Sigmoid colon (tissue), 7 donors: ENCODE measurements around the gene PCSK1N. TPM values are rescaled to one million over a fixed set of nuclear protein-coding genes. Genes with fewer than 3 reads are reported as not detected.

Experiments
- DNase-seq: peaks from one replicate; pipeline ENCODE4 v3.0.0-alpha.2; 2019
- H3K27ac ChIP-seq, 4 donors: fragments of 200-600 bp; sonication (generic); one replicate each; pipeline ENCODE4 v1.5.1; 2016 to 2019; ENCODE audit warnings: mild to moderate bottlenecking in 1 of 4
- H3K27me3 ChIP-seq, 3 donors: fragments of 200-600 bp; sonication (generic); one replicate each; pipeline ENCODE4 v1.5.1; 2019; ENCODE audit warnings: mild to moderate bottlenecking in 1 of 3
- H3K36me3 ChIP-seq, 4 donors: fragments of 200-600 bp; sonication (generic); one replicate each; pipeline ENCODE4 v1.5.1; 2016 to 2019
- H3K4me1 ChIP-seq, 4 donors: fragments of 200-600 bp; sonication (generic); one replicate each; pipeline ENCODE4 v1.5.1; 2017 to 2019
- H3K4me3 ChIP-seq, 4 donors: fragments of 200-600 bp; sonication (generic); one replicate each; pipeline ENCODE4 v1.5.1; 2017 to 2019; ENCODE audit warnings: mild to moderate bottlenecking in 2 of 4, moderate library complexity in 1 of 4
- H3K9me3 ChIP-seq, 4 donors: fragments of 200-600 bp in 3 of 4; sonication (generic) in 3 of 4; one replicate each; pipeline versions ENCODE4 v1.5.1 to v1.6.1; 2013 to 2019
- EP300 ChIP-seq, 4 donors: sonication (generic); formaldehyde crosslinking; IDR thresholded peaks; one replicate each; pipeline ENCODE4 v1.6.1; 2017; ENCODE audit warnings: antibody characterized with exemption in 4 of 4
- POLR2A ChIP-seq, 2 donors: fragments of 450-650 bp; IDR thresholded peaks; one replicate each; pipeline ENCODE4 v1.6.1; 2016; ENCODE audit warnings: antibody characterized with exemption in 2 of 2, mild to moderate bottlenecking in 2 of 2, moderate library complexity in 2 of 2
- POLR2AphosphoS5 ChIP-seq, 4 donors: sonication (generic); formaldehyde crosslinking; IDR thresholded peaks; one replicate each; pipeline ENCODE4 v1.6.1; 2017; ENCODE audit warnings: antibody characterized with exemption in 4 of 4
- WGBS, 2 donors: extraction: QIAGEN DNeasy Blood & Tissue Kit; methylation state at CpG; one replicate each; pipeline ENCODE4 v1.1.7; 2013; 5-methylcytosine and 5-hydroxymethylcytosine counted together
- intact Hi-C: fragments of 100-400 bp; cut with DNase I; formaldehyde crosslinking; loops from one replicate; pipeline ENCODE4 v1.15.1; 2023
- polyA plus RNA-seq, 3 donors: library from polyadenylated mRNA; stranded (reverse); fragments of 200-250 nt; gene quantifications; one replicate each; pipeline ENCODE4 v1.2.3, GENCODE V29; 2013
- total RNA-seq, 4 donors: library from RNA; depleted of rRNA; stranded (reverse); fragments of >200 nt; gene quantifications; one replicate each; pipeline ENCODE4 v1.1.0, GENCODE V29; 2016
- TF ChIP-seq, protein P1 (sequence below), 4 experiments: fragments of 450-650 bp in 3 of 4; fragments of 200-600 bp in 1 of 4; IDR thresholded peaks; one replicate each; pipeline ENCODE4 v1.5.1; 2016 to 2019; ENCODE audit warnings: antibody characterized with exemption in 4 of 4, mild to moderate bottlenecking in 3 of 4, moderate library complexity in 2 of 4
- donor health status: healthy with polysubstance abuse.
- donor health status: Bipolar disorder and iron deficiency.
- donor health status: healthy.

Gene PCSK1N
- total and polyA plus RNA-seq, 7 donors: 2.3 to 25.7 (median 6.9) TPM

DNA sequence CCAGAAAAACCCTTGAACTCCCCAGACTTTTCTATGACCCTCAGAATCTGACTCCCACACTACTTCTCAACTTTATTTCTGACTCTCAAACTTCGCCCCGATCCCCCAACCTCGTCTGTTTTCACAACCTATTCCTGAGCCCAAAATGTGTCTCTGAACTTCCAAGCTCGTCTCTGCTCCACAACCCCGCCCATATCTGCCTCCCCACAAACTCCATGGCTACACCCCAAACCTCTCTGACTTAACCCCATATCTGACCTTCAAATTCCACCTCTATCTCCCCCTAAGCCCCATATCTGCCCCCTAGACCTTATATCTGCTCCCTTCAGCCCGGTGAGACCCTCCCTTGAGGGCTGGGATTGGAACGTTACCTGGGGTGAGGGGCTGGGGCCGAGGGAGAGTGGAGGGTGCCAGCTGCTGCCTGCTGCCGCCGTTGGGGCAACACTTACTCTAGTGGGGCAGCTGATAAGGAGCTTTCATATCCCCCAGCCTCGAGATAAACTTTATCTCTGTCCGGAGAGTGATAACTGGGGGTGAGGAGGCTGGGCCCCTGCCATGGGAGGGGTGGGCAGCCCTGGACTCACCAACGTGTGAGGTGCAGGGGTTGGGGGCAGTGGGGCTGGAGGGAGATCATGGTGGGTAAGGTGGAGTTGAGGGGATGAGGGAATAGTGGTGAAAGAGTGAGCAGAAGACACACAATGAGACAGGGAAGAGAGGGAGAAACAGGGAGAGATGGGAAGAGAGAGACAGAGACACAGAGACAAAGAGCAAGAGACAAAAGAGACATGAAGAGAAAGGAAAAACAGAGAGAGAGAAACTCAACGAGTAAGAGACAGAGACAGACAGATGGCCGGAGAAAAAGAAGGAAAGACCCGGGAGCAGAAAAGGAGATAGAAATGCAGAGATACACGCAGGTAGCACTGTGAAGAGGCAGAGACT, 47.6 kb downstream of the PCSK1N start:
- DNase-seq: no peak
- no peaks in the 10 kb centered on the region for H3K36me3 ChIP-seq
- no peak overlapping the region for H3K27ac ChIP-seq
- intact Hi-C loops: no loop called here
- 61 to 73% methylated on average over 17 of the region's 17 CpGs for WGBS, 2 donors
- no peak overlapping the region for H3K4me3 ChIP-seq
- H3K4me1 ChIP-seq: no peaks in the 10 kb centered on the region
- no peaks in the 10 kb centered on the region for H3K27me3 ChIP-seq
- TF ChIP-seq, protein P1, sequence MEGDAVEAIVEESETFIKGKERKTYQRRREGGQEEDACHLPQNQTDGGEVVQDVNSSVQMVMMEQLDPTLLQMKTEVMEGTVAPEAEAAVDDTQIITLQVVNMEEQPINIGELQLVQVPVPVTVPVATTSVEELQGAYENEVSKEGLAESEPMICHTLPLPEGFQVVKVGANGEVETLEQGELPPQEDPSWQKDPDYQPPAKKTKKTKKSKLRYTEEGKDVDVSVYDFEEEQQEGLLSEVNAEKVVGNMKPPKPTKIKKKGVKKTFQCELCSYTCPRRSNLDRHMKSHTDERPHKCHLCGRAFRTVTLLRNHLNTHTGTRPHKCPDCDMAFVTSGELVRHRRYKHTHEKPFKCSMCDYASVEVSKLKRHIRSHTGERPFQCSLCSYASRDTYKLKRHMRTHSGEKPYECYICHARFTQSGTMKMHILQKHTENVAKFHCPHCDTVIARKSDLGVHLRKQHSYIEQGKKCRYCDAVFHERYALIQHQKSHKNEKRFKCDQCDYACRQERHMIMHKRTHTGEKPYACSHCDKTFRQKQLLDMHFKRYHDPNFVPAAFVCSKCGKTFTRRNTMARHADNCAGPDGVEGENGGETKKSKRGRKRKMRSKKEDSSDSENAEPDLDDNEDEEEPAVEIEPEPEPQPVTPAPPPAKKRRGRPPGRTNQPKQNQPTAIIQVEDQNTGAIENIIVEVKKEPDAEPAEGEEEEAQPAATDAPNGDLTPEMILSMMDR (IDR thresholded peaks at IDR 0.05): no peak
- TF ChIP-seq EP300 (IDR thresholded peaks at IDR 0.05) (no peak), POLR2AphosphoS5 (IDR thresholded peaks at IDR 0.05) (no peak), POLR2A (IDR thresholded peaks at IDR 0.05) (no peak)
- H3K9me3 ChIP-seq: no peaks in the 10 kb centered on the region

DNA sequence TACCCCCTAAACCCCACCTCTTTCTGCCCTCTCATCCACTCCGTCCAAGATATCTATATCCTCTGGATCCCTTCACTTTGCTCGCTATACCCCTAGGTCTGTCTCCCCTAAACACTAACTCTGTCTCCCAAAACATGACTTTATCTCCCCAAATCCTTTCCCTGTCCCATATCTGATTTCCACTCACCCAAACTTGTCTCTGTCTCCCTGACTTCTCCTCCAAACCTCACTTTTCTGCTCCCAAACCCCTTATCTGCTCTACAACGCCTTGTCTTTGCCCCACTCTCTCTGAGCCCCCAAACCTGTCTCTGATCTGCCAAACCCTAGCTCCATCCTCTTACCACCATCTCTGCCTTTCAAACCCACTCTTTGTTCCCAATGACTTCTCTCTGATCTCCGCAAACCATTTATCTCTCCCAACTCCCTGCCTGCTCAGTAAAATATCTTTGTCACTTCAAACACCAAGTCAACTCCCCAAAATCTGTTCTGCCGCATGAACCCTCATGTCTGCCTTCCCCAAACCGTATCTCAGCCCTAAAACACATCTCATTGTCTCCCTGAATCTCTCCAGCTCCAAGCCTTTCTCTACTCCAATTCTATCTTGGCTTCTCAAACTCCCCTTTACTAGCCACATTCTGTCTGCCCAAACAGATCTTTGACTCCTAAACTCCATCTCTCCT, 48.4 kb downstream of the PCSK1N start:
- TF ChIP-seq POLR2AphosphoS5 (IDR thresholded peaks at IDR 0.05): no peak
- no peak for TF ChIP-seq EP300 (IDR thresholded peaks at IDR 0.05)
- no peak for TF ChIP-seq POLR2A (IDR thresholded peaks at IDR 0.05)
- TF ChIP-seq, protein P1 (IDR thresholded peaks at IDR 0.05): no peak
- 83 to 85% methylated on average over 6 of the region's 6 CpGs for WGBS, 2 donors
- no peak overlapping the region for H3K4me3 ChIP-seq
- intact Hi-C loops: no loop called here
- no peak overlapping the region for H3K27ac ChIP-seq
- DNase-seq: no peak
- no peaks in the 10 kb centered on the region for H3K9me3 ChIP-seq
- no peaks in the 10 kb centered on the region for H3K27me3 ChIP-seq
- H3K36me3 ChIP-seq: no peaks in the 10 kb centered on the region
- no peaks in the 10 kb centered on the region for H3K4me1 ChIP-seq

DNA sequence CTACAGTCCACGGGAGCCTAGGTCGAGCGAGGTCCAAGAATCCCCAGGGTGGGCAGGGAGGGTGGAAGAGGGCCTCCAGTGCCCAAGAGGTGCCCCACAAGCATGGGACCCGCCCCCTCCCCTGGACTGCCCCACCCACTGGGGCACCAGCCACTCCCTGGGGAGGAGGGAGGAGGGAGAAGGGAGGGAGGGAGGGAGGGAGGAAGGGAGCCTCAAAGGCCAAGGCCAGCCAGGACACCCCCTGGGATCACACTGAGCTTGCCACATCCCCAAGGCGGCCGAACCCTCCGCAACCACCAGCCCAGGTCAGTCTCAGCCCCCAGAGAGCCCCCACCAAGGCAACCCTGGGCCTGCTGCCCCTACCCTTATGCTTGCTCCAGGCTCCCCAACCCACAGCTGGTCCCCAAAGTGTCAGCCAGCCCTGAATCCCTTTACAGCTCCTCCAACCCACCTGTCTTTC, 49.0 kb downstream of the PCSK1N start, which contains the start of gene GATA1:
GATA1 (plus strand) TSS at position 250 of the 460 bp plus-strand sequence. CDS start 4,520 bp downstream, outside the sequence.
- Histone ChIP-seq H3K4me1 (no peaks in the 10 kb centered on the region), H3K27me3 (no peaks in the 10 kb centered on the region), H3K4me3 (no peak within 1 kb of the TSS), H3K9me3 (no peaks in the 10 kb centered on the region), H3K36me3 (no peaks in the 10 kb centered on the region), H3K27ac (no peak within 1 kb of the TSS)
- DNase-seq: no peak
- TF ChIP-seq EP300 (IDR thresholded peaks at IDR 0.05) (no peak), POLR2A (IDR thresholded peaks at IDR 0.05) (no peak), POLR2AphosphoS5 (IDR thresholded peaks at IDR 0.05) (no peak)
- TF ChIP-seq, protein P1 (IDR thresholded peaks at IDR 0.05): no peak
- WGBS, 2 donors: 66 to 77% methylated on average over 7 of the region's 7 CpGs
- intact Hi-C loops: no loop called here

GRCh38 chrX:48785540-48786214, 49.7 kb downstream of the PCSK1N start:
- Histone ChIP-seq H3K4me3 (no peak overlapping the region), H3K9me3 (no peaks in the 10 kb centered on the region), H3K27ac (no peak overlapping the region), H3K4me1 (no peaks in the 10 kb centered on the region), H3K36me3 (no peaks in the 10 kb centered on the region), H3K27me3 (no peaks in the 10 kb centered on the region)
- intact Hi-C loops: no loop called here
- no peak for DNase-seq
- 85 to 86% methylated on average over 16 of the region's 16 CpGs for WGBS, 2 donors
- TF ChIP-seq POLR2AphosphoS5 (IDR thresholded peaks at IDR 0.05): no peak
- TF ChIP-seq EP300 (IDR thresholded peaks at IDR 0.05): no peak
- TF ChIP-seq, protein P1 (IDR thresholded peaks at IDR 0.05): no peak
- TF ChIP-seq POLR2A (IDR thresholded peaks at IDR 0.05): no peak
